Measurements from ENCODE around the gene TGIF1. TPM values are rescaled to one million over a fixed set of nuclear protein-coding genes. Genes with fewer than 3 reads are reported as not detected.
"Not testable (repeated sequence)": the region's sequence is repeated elsewhere in the genome, so short reads cannot be mapped to it uniquely, and the experiment has no call there.

Gene TGIF1
- total and polyA plus RNA-seq, 8 donors, result 12.8 to 40.7 (median 18.3) TPM

DNA sequence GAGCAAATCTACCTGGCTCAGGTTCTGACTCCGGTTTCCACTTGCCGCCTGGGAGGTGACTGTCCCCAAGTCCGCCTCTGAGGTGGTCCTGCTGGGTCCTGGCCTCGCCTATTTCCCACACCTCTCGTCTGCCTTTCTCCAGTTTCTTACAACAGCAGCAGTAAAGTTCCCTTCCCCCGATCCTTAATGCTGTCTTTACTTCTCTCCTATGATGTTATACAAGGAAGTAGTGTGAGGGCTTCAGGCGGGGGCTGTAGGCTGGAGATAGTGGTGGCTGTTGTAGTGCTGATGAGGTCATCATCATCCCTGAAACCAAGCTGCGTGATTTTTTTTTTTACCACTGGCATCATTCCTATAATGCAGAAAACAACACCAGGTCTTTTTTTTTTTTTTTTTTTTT lies 18.9 kb downstream of the TGIF1 start:
- H3K9me3 ChIP-seq, result no peaks in the 10 kb centered on the region
- H3K27ac ChIP-seq, result no peak overlapping the region
- H3K36me3 ChIP-seq, result no peaks in the 10 kb centered on the region
- TF ChIP-seq, protein P1, sequence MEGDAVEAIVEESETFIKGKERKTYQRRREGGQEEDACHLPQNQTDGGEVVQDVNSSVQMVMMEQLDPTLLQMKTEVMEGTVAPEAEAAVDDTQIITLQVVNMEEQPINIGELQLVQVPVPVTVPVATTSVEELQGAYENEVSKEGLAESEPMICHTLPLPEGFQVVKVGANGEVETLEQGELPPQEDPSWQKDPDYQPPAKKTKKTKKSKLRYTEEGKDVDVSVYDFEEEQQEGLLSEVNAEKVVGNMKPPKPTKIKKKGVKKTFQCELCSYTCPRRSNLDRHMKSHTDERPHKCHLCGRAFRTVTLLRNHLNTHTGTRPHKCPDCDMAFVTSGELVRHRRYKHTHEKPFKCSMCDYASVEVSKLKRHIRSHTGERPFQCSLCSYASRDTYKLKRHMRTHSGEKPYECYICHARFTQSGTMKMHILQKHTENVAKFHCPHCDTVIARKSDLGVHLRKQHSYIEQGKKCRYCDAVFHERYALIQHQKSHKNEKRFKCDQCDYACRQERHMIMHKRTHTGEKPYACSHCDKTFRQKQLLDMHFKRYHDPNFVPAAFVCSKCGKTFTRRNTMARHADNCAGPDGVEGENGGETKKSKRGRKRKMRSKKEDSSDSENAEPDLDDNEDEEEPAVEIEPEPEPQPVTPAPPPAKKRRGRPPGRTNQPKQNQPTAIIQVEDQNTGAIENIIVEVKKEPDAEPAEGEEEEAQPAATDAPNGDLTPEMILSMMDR (IDR thresholded peaks at IDR 0.05), result no peak
- no peak overlapping the region for H3K4me3 ChIP-seq
- no peaks in the 10 kb centered on the region for H3K4me1 ChIP-seq
- H3K27me3 ChIP-seq, result no peaks in the 10 kb centered on the region
- 79 to 89% methylated on average over 8 of the region's 8 CpGs for WGBS, 2 donors
- no peak for DNase-seq
- peak in 2 of 4 donors; percentile 41 to 59 for ATAC-seq
- no peak for FAIRE-seq
- intact Hi-C loops (cut with DNase I), result no loop called here

- no peak for DNase-seq
- TF ChIP-seq, protein P1 (IDR thresholded peaks at IDR 0.05), result no peak
- intact Hi-C loops (cut with DNase I), result no loop called here
- Histone ChIP-seq H3K4me1 (no peaks in the 10 kb centered on the region), H3K4me3 (no peak overlapping the region), H3K27ac (no peak overlapping the region), H3K9me3 (no peaks in the 10 kb centered on the region), H3K27me3 (no peaks in the 10 kb centered on the region), H3K36me3 (no peaks in the 10 kb centered on the region)
- no peak for ATAC-seq
- 37 to 47% methylated on average over 3 of the region's 3 CpGs for WGBS, 2 donors
- FAIRE-seq, result no peak
Measured at GRCh38 chr18:3471141-3471648, 21.2 kb downstream of the TGIF1 start.

GRCh38 chr18:3472121-3472520 lies 22.1 kb downstream of the TGIF1 start:
- intact Hi-C loops (cut with DNase I); DNase-seq; FAIRE-seq; ATAC-seq; H3K36me3 ChIP-seq; H3K27ac ChIP-seq; H3K4me3 ChIP-seq; H3K4me1 ChIP-seq; H3K9me3 ChIP-seq; H3K27me3 ChIP-seq: not testable (repeated sequence)
- WGBS, 2 donors, result 83 to 87% methylated on average over 3 of the region's 3 CpGs

- H3K4me3 ChIP-seq, result no peak overlapping the region
- intact Hi-C loops (cut with DNase I), result no loop called here
- no peaks in the 10 kb centered on the region for H3K36me3 ChIP-seq
- TF ChIP-seq, protein P1 (IDR thresholded peaks at IDR 0.05), result no peak
- H3K27me3 ChIP-seq, result no peaks in the 10 kb centered on the region
- no peak overlapping the region for H3K27ac ChIP-seq
- ATAC-seq, result no peak
- 71 to 77% methylated on average over 18 of the region's 18 CpGs for WGBS, 2 donors
- H3K4me1 ChIP-seq, result no peaks in the 10 kb centered on the region
- no peaks in the 10 kb centered on the region for H3K9me3 ChIP-seq
- FAIRE-seq, result no peak
- DNase-seq, result no peak
Measured at GRCh38 chr18:3472681-3473544, 22.9 kb downstream of the TGIF1 start.

DNA sequence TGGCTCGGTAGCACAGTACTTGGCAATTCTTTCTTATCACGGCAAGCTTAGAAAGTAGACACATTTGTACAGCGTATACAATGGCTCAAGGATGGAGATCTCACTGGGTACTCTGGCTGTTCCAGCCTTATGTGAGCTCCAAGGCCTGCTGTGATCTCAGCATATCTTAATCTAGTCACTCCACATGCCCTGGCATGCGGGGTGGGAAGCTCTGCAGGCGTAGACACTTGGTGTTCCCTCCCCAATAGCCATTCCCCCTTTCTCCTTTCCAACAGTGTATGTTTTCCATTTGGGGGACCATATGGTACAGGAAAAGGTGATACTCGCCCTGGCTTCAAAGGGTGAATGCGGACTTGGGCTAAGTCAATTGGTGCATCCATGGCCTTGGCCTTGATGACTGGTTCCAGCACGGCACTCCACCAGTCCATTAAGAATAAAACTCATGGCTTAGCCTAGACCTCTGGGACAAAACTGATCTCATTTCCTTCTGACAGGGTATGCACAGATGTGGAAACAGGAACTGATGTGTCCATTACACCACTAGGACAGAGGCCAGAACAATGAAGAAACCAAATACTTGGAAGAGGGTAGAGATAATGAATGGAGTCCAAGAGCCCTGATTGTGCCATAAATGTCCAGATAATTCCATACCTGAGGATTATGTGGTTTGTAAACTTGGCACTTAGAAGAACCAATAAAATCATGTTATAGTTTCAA lies 28.4 kb downstream of the TGIF1 start:
- 86 to 93% methylated on average over 8 of the region's 8 CpGs for WGBS, 2 donors
- Histone ChIP-seq H3K4me1 (no peaks in the 10 kb centered on the region), H3K36me3 (no peaks in the 10 kb centered on the region), H3K27me3 (no peaks in the 10 kb centered on the region), H3K4me3 (no peak overlapping the region), H3K27ac (no peak overlapping the region), H3K9me3 (no peaks in the 10 kb centered on the region)
- TF ChIP-seq, protein P1 (IDR thresholded peaks at IDR 0.05), result no peak
- DNase-seq, result no peak
- FAIRE-seq, result no peak
- ATAC-seq, result peak in 1 of 4 donors; percentile 62
- intact Hi-C loops (cut with DNase I), result no loop called here

Data from pancreas (tissue), 10 donors.